ENCODE measurements around the gene ALDH3B2. TPM values are rescaled to one million over a fixed set of nuclear protein-coding genes. Genes with fewer than 3 reads are reported as not detected.

The ALDH3B2 gene
- polyA plus RNA-seq, 1 donor: not detected

GRCh38 chr11:67670316-67671210 lies 3.9 kb downstream of the ALDH3B2 start:
- no peak overlapping the region for H3K4me3 ChIP-seq (ENCODE audit: low read length)
- DNase-seq: no peak
- H3K9me3 ChIP-seq (ENCODE audit: control insufficient read depth, low read depth, low read length): peaks cover 7% of the 10 kb centered on the region
- H3K4me1 ChIP-seq (ENCODE audit: control insufficient read depth, insufficient read depth, low read length): peaks cover 2% of the 10 kb centered on the region
- H3K27ac ChIP-seq (ENCODE audit: low read length): no peak overlapping the region
- no CpG with 5 or more reads among the region's 23 CpGs for WGBS (ENCODE audit: insufficient coverage, low lambda C conversion rate)
- no peaks in the 10 kb centered on the region for H3K27me3 ChIP-seq (ENCODE audit: control insufficient read depth, insufficient read depth, low read length)
- H3K36me3 ChIP-seq (ENCODE audit: control insufficient read depth, insufficient read depth, low read length): no peaks in the 10 kb centered on the region

- Histone ChIP-seq H3K27me3 (ENCODE audit: control insufficient read depth, insufficient read depth, low read length) (no peaks in the 10 kb centered on the region), H3K4me1 (ENCODE audit: control insufficient read depth, insufficient read depth, low read length) (peaks cover 3% of the 10 kb centered on the region)
- no CpG with 5 or more reads among the region's 5 CpGs for WGBS (ENCODE audit: insufficient coverage, low lambda C conversion rate)
Observed at GRCh38 chr11:67668192-67668551, 6.3 kb downstream of the ALDH3B2 start.

GRCh38 chr11:67667490-67668191 lies 6.8 kb downstream of the ALDH3B2 start:
- Histone ChIP-seq H3K4me1 (ENCODE audit: control insufficient read depth, insufficient read depth, low read length) (peaks cover 3% of the 10 kb centered on the region), H3K36me3 (ENCODE audit: control insufficient read depth, insufficient read depth, low read length) (no peaks in the 10 kb centered on the region), H3K27me3 (ENCODE audit: control insufficient read depth, insufficient read depth, low read length) (no peaks in the 10 kb centered on the region), H3K4me3 (ENCODE audit: low read length) (no peak overlapping the region), H3K27ac (ENCODE audit: low read length) (no peak overlapping the region), H3K9me3 (ENCODE audit: control insufficient read depth, low read depth, low read length) (peaks cover 7% of the 10 kb centered on the region)
- no CpG with 5 or more reads among the region's 26 CpGs for WGBS (ENCODE audit: insufficient coverage, low lambda C conversion rate)
- DNase-seq: no peak

More at GRCh38 chr11:67668192-67668551, 6.3 kb downstream of the ALDH3B2 start:
- no peak for DNase-seq
- H3K27ac ChIP-seq (ENCODE audit: low read length): no peak overlapping the region
- no peaks in the 10 kb centered on the region for H3K36me3 ChIP-seq (ENCODE audit: control insufficient read depth, insufficient read depth, low read length)
- peaks cover 7% of the 10 kb centered on the region for H3K9me3 ChIP-seq (ENCODE audit: control insufficient read depth, low read depth, low read length)
- H3K4me3 ChIP-seq (ENCODE audit: low read length): no peak overlapping the region

DNA sequence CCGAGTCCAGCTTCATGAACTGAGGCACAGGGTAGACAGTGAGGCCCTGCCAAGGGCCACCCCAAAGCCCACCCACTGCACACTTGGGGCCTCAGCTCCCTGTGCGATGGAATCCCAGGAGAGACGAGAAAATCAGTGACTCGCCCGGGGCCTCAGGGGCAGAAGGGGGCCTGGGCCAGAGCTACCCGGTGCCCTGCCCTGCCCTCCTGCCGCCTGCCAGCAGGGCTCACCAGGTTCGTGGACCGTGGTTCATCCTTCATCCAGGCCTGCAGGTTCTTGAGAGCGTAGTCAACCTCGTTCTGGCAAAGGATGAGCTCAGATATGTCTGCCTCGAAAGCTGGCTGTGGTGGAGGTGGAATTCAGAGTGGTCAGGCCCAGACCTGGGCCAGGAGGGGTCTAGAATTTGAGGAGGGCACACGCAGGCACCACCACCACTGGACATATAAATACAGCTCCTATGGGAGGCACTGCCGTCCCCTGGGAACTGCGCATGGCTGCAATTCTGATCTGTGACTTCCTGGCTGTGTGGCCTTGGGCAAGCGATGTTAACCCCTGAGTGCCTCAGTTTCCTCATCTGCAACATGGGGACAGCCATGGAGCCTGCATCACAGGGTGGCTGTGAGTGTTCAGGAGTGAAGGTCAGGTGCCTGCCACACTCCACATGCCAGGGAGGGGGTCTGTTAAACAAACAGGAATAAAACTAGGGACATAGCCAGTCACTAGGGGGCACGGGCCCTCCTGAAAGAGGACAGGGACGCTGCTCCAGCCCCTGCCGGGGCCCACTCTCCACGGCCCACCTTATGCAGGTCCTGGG lies 7.5 kb downstream of the ALDH3B2 start:
- no peak for DNase-seq

DNA sequence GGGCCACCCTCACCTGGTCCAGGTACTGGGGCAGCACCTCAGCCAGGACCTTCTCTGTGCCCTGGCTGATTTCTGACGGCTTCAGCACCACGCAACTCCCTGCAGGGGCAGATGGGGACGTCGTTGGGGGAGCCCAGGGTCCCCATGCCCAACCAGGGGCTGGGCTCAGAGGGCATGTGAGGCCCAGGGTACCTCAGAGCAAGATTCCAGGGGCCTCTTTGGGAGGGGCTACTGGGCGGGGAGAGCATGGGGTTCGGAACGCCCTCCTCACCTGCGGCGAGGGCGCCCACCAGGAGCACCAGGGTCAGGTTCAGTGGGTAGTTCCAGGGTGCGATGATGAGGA lies 8.1 kb downstream of the ALDH3B2 start:
- WGBS (ENCODE audit: insufficient coverage, low lambda C conversion rate): no CpG with 5 or more reads among the region's 11 CpGs
- H3K9me3 ChIP-seq (ENCODE audit: control insufficient read depth, low read depth, low read length): peaks cover 7% of the 10 kb centered on the region
- no peaks in the 10 kb centered on the region for H3K36me3 ChIP-seq (ENCODE audit: control insufficient read depth, insufficient read depth, low read length)
- H3K27me3 ChIP-seq (ENCODE audit: control insufficient read depth, insufficient read depth, low read length): no peaks in the 10 kb centered on the region
- H3K4me3 ChIP-seq (ENCODE audit: low read length): no peak overlapping the region
- no peak for DNase-seq
- peaks cover 3% of the 10 kb centered on the region for H3K4me1 ChIP-seq (ENCODE audit: control insufficient read depth, insufficient read depth, low read length)
- no peak overlapping the region for H3K27ac ChIP-seq (ENCODE audit: low read length)

More for the DNA sequence above, 7.5 kb downstream of the ALDH3B2 start:
- H3K27me3 ChIP-seq (ENCODE audit: control insufficient read depth, insufficient read depth, low read length): no peaks in the 10 kb centered on the region
- peaks cover 7% of the 10 kb centered on the region for H3K9me3 ChIP-seq (ENCODE audit: control insufficient read depth, low read depth, low read length)
- no CpG with 5 or more reads among the region's 20 CpGs for WGBS (ENCODE audit: insufficient coverage, low lambda C conversion rate)
- no peak overlapping the region for H3K4me3 ChIP-seq (ENCODE audit: low read length)
- H3K27ac ChIP-seq (ENCODE audit: low read length): no peak overlapping the region
- peaks cover 3% of the 10 kb centered on the region for H3K4me1 ChIP-seq (ENCODE audit: control insufficient read depth, insufficient read depth, low read length)
- no peaks in the 10 kb centered on the region for H3K36me3 ChIP-seq (ENCODE audit: control insufficient read depth, insufficient read depth, low read length)

- no peak for DNase-seq
- Histone ChIP-seq H3K27ac (ENCODE audit: low read length) (no peak overlapping the region), H3K4me1 (ENCODE audit: control insufficient read depth, insufficient read depth, low read length) (peaks cover 3% of the 10 kb centered on the region), H3K4me3 (ENCODE audit: low read length) (no peak overlapping the region), H3K9me3 (ENCODE audit: control insufficient read depth, low read depth, low read length) (peaks cover 7% of the 10 kb centered on the region), H3K36me3 (ENCODE audit: control insufficient read depth, insufficient read depth, low read length) (no peaks in the 10 kb centered on the region), H3K27me3 (ENCODE audit: control insufficient read depth, insufficient read depth, low read length) (no peaks in the 10 kb centered on the region)
- WGBS (ENCODE audit: insufficient coverage, low lambda C conversion rate): no CpG with 5 or more reads among the region's 24 CpGs
Observed at GRCh38 chr11:67665541-67666302, 8.7 kb downstream of the ALDH3B2 start.

GRCh38 chr11:67664696-67665540 lies 9.5 kb downstream of the ALDH3B2 start:
- H3K9me3 ChIP-seq (ENCODE audit: control insufficient read depth, low read depth, low read length): peaks cover 7% of the 10 kb centered on the region

DNA sequence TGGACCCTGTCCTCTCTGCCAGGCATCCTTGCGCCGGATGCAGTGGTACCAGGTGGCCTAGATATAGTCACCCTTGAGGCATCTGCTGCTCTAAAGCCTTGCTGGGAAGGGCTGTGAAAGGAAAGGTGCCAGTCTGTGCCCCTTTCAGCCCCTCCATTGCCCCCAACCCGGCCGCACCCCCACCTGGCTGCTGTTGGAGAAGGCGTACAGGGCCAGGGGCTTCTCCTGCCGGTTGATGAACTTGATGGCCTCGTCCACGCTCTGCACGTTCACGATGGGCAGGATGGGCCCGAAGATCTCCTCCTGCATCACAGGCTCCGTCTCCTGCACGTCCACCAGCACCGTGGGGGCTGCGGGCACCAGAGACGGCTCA lies 10.2 kb downstream of the ALDH3B2 start:
- no peak for DNase-seq
- no peaks in the 10 kb centered on the region for H3K27me3 ChIP-seq (ENCODE audit: control insufficient read depth, insufficient read depth, low read length)
- no CpG with 5 or more reads among the region's 16 CpGs for WGBS (ENCODE audit: insufficient coverage, low lambda C conversion rate)
- peaks cover 3% of the 10 kb centered on the region for H3K4me1 ChIP-seq (ENCODE audit: control insufficient read depth, insufficient read depth, low read length)
- peaks cover 3% of the 10 kb centered on the region for H3K9me3 ChIP-seq (ENCODE audit: control insufficient read depth, low read depth, low read length)
- H3K4me3 ChIP-seq (ENCODE audit: low read length): no peak overlapping the region
- H3K36me3 ChIP-seq (ENCODE audit: control insufficient read depth, insufficient read depth, low read length): no peaks in the 10 kb centered on the region
- H3K27ac ChIP-seq (ENCODE audit: low read length): no peak overlapping the region

More at GRCh38 chr11:67664696-67665540, 9.5 kb downstream of the ALDH3B2 start:
- H3K27me3 ChIP-seq (ENCODE audit: control insufficient read depth, insufficient read depth, low read length): no peaks in the 10 kb centered on the region
- H3K4me1 ChIP-seq (ENCODE audit: control insufficient read depth, insufficient read depth, low read length): peaks cover 3% of the 10 kb centered on the region
- no CpG with 5 or more reads among the region's 33 CpGs for WGBS (ENCODE audit: insufficient coverage, low lambda C conversion rate)
- H3K4me3 ChIP-seq (ENCODE audit: low read length): no peak overlapping the region
- H3K27ac ChIP-seq (ENCODE audit: low read length): no peak overlapping the region
- H3K36me3 ChIP-seq (ENCODE audit: control insufficient read depth, insufficient read depth, low read length): no peaks in the 10 kb centered on the region
- DNase-seq: no peak

GRCh38 chr11:67663532-67664212 lies 10.8 kb downstream of the ALDH3B2 start:
- no peak for DNase-seq
- Histone ChIP-seq H3K9me3 (ENCODE audit: control insufficient read depth, low read depth, low read length) (no peaks in the 10 kb centered on the region), H3K4me3 (ENCODE audit: low read length) (no peak overlapping the region), H3K27ac (ENCODE audit: low read length) (no peak overlapping the region), H3K27me3 (ENCODE audit: control insufficient read depth, insufficient read depth, low read length) (no peaks in the 10 kb centered on the region), H3K4me1 (ENCODE audit: control insufficient read depth, insufficient read depth, low read length) (peaks cover 3% of the 10 kb centered on the region), H3K36me3 (ENCODE audit: control insufficient read depth, insufficient read depth, low read length) (no peaks in the 10 kb centered on the region)
- WGBS (ENCODE audit: insufficient coverage, low lambda C conversion rate): no CpG with 5 or more reads among the region's 22 CpGs

Measured in large intestine (tissue), 3 donors.